IPS DF 19.7 (cell line): ENCODE data around the gene CSF2.

ENCODE experiments used
- DNase-seq: peaks from one replicate; pipeline ENCODE4 v3.0.0-alpha.2; 2013; ENCODE audit warnings: low read depth, low spot score

Gene CSF2

DNA sequence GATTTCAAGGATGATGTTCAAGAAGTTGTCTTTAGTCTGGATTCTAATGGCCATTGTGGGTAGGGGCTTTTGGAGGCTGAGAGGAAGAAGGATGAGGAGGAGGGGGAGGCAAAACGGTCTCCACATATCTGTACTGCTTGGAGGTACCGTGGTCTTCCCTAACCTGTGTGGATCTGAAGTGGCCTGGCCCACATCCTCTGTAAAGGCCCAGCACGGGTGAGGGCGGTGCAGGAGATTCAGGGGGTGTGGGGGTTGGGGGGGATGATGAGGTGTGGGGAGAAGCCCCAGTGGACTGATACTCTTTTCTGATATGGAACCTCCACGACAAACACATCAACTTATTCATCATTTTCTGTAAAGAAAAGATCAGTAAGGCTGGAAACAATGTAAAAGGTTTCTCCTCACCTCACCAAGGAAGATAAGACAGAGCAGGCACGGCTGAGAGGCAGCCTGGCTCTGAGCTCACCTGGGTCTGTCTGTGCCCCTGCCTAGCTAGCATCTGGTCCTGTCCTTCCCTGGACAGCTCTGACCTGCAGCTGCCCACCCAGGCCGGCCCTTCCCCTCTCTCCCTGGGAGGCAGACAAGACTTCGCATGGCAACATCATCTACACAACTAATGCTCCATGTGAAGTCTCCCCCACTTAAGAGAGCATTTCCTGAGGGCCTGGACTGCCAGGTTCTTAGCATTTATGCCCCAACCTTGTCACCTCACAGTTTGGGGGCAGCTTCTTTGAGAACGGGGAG, 18.7 kb upstream of the CSF2 start:
- no peak for DNase-seq

DNA sequence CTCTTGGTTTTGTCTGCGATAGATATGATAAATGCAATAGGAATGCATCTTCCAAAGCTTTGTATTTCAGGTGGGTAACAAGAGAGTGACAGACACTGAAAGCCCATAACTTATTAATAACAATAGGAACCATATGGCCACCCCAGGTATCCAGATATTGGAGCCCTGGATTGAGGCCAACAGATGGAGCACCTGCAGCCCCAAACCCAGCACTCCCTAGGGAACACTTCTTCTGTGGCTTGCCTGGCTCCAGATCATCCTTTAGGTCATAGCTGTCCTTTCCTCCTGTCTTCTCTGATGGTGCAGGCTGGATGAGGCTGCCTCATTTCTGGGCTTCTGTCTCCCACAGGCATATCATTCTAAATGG, 18.2 kb upstream of the CSF2 start:
- no peak for DNase-seq

DNA sequence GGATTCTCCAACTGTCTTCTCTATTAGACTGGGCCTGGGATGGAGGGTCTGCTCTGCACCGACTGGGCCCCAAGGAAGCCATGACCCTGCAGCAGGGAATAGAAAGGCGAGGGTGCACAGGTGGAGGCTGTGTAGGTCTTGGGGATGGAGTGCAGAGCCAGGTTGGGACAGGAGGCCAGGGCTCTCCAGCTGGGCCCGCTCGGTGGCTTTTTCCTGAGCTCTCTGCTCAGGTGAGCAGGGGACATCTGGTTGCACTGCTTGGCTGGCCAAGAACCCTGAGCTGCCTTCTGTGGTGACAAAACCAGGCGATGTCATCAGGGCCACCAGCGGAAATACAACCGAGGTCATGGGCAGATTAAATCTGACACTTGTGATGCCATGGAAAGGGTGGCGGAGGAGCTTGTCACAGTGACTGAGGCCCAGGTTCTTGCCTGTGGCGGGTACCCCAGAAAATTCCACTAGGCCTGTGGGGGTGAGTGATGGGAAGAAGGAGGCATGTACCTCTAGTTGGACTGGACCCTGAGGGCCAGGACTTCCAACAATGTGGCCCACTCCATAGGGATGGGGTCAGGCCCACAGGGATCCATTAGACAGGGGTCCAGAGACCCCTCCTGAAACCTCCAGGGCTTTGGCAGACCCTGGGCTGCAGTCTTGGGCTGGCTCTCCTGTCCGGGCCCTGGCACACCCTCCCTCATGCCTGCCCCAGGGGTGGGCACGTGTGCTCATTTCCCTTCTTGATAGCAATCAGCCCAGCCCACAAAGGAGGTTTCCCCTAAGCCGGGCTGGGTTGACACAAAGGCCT, 17.6 kb upstream of the CSF2 start:
- no peak for DNase-seq

DNA sequence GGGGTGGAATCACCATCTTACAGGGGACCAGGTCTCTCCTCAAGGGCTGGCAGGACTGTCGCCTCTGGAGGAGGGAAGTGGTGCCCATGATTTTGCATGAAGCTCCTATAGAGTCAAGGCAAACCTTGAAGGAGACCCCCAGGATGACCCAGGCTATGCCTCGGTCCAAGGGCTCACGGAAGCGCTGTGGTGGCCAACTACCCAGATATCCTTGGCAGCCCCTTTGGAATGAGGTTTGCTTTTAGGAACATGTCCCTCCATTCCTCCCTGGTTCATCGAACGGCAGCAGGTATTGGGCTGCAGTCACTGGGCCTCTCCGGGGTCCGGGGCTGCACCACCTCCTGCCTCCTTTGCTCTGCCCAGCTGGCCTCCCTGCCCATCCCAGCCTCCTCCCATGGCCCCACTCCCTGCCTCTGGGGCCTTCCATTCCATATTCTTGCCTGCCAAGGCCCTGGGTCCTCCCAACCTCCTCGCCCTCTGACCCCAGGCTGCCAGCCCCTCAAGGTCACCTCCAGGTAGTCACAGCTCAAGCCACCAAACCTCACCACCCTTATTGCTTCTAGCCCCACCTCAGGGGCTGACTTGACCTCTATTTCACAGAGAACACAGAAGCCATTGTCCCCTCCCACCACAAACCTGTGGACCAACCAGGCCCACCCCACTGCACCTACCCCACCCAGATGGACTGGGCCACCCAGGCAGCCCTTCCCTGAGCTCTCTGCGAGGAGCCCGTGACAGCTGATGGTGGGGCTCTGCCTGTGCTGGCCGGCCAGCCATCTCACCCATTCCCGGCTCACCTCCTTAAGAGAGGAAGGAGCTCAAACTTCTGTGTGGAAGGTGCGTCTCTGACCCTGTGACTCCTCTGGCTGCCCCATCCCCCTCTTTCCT, 16.7 kb upstream of the CSF2 start:
- DNase-seq, result no peak

DNA sequence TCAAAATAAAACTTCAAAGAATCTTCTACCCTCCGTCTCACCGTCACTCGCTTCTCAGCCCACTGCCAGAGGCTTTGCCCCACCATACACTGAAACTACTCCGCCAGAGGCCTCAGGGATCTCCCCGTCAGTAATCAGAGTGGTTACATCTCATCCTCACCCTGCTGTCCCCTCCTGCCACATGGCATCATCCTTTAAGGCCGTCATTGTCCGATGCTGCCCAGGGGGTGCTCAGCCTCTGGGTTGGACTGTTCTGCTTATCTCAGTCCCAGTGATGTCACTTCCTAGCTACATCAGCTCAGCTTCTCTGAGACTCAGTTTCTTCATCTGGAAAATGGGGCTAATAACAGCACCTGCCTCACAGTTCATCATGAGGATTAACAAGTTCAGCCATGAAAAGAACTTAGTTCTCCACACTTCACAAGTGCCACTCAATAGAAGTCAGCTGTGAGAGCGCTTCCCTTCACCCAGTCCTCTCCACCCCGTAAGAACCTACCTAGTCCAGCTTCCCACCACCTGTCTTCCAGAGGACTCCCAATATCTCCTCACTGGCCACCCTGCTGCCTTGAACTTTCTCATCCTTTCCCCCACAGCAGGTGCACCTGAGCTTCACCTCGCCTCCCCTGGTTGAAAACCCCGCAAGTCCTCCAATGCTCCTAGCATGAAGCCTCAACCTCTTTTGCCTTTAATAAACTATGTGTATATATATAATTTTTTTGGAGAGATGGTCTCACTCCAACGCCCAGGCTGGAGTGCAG, 15.9 kb upstream of the CSF2 start:
- no peak for DNase-seq

DNA sequence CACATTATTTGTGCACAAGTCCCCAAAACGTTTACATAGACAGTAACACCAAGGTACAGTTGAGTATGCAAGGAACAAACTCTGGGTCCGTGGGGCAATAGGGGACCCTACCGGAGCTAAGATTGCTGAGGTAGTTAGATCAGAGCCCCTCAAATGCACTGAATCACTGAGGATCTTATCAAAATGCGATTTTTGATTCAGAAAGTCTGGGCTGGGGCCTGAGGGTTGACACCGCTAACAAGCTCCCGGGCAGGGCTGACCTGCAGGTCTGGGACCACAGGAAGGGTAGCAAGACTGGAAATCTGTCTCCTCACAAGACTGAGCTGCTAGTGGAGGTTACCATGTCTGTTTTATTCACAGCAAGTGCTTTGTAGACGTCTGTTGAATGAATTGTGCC, 14.9 kb upstream of the CSF2 start:
- no peak for DNase-seq

DNA sequence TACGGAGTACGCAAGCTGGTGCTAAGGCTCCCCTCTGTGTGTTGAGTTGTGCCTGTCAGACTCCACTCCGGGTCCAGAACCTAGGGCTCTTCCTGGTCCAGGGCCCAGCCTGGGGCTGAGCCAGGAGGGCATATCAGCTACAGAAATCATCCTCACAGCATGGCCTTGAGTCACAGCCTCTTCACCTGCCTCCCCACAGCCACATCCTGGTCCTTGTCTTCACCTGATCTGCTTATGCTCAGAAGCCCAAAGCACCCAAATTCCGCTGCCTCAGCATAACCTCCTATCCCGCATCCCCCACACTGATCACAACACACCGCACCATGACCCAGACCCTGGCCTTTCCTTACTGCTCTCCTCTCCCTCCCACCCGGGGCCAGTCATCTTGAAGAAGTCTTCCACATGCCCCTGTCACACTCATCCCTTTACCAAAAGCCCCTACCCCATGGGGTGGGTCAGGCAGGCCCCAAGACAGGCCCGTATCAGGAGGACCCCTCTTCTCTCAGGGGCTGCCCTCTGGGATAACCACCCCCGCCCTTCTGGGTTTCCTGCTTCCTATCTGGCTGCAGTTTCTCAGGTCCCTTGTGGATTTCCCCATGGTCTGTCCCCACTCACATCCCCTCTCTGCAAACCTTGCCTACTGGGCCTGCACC, 14.4 kb upstream of the CSF2 start:
- no peak for DNase-seq

DNA sequence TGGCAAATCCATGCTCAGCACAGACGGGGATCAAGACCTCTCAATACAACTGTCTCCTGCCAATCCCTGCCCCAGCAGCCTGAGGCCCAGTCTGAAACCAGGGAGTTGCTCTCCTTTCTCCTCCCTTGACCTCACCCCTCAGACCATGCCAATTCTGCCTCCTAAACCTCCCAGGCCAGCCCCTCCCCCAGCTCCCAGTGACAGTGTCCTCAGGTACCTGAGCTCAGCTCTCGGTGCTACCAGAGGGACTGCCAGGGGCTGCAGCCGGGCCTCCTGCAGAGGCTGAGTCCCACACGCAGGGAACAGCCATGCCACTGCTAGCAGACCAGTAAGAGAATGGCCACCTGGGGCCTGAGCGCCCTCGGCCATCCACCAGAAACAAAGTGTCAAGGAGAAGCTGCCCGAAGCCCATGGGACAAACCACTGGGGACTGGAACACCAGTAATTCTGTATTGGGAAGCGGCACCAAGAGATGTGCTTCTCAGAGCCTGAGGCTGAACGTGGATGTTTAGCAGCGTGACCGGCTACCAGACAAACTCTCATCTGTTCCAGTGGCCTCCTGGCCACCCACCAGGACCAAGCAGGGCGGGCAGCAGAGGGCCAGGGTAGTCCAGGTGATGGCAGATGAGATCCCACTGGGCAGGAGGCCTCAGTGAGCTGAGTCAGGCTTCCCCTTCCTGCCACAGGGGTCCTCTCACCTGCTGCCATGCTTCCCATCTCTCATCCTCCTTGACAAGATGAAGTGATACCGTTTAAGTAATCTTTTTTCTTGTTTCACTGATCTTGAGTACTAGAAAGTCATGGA, 13.7 kb upstream of the CSF2 start:
- DNase-seq, result no peak

DNA sequence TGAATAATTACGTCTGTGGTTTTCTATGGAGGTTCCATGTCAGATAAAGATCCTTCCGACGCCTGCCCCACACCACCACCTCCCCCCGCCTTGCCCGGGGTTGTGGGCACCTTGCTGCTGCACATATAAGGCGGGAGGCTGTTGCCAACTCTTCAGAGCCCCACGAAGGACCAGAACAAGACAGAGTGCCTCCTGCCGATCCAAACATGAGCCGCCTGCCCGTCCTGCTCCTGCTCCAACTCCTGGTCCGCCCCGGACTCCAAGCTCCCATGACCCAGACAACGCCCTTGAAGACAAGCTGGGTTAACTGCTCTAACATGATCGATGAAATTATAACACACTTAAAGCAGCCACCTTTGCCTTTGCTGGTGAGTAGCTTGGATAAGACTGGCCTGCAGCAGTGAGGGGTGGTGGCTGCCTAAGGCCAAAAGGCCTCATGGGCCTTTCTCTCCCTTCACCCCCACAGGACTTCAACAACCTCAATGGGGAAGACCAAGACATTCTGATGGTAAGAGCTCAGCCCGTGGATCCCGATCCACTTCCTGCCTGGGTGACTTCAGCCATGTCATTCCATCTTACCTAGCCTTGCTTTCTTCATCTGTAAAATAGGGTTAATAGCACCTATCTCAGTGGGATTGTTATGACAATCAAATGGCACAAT, 13.0 kb upstream of the CSF2 start, which contains the start of gene IL3:
Gene IL3, plus strand, starts transcription at position 155 of the 661 bp plus-strand sequence. Its CDS starts 52 bp downstream, at position 207.
- DNase-seq, result no peak

DNA sequence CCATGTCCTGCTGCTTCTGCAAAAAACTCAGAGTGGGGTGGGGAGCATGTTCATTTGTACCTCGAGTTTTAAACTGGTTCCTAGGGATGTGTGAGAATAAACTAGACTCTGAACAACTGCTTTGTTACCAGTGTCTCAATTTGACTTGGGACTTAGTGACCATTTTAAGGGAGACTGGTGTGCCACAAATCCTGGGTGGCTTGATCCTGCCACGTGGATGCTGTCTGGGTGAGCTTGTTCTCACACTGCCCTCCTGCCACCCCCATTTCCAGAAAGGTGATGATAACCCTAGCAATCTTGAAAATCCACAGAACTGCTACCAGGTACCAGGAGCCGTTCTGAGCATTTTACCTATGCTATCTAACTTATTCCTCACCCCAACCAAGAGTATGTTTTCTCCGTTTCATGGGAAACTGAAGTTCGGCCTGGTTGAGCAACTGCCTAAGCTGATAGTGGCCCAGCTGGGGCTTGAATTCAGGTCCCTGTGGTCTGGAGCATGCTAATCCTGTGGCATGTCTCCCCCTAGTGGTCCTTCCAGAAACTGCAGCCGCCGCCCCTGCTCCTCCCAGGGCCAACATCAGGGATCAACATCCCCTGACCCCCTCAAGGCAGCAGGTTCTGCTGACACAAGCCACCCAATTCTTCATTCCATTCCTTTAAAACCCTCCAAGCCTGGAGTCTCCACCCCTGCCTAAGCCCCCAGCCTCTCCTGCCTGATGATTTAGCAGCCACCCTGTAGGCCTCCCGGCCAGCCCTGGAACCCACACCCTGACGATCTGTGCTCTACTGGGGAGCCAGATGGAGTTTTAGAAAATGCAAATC, 10.3 kb upstream of the CSF2 start:
- no peak for DNase-seq

DNA sequence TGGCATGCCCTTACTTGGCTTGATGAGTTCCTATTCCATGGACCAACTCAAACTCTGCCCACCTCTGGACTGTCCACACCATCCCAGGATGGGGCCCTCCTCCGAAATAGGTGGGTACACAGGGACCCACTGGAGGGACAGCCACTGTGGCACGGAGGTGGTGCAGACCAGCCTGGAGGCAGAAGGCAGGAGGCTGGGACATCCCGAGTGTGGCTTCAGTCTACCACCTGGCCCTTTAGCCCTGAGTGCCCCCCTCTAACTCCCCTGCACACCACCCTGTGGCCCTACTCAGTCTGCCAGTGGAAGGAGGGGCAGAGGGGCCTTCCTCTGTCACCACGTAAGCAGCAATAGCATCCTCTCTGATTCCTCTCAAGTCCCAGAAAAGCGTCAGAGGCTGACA, 9.4 kb upstream of the CSF2 start:
- DNase-seq, result no peak

DNA sequence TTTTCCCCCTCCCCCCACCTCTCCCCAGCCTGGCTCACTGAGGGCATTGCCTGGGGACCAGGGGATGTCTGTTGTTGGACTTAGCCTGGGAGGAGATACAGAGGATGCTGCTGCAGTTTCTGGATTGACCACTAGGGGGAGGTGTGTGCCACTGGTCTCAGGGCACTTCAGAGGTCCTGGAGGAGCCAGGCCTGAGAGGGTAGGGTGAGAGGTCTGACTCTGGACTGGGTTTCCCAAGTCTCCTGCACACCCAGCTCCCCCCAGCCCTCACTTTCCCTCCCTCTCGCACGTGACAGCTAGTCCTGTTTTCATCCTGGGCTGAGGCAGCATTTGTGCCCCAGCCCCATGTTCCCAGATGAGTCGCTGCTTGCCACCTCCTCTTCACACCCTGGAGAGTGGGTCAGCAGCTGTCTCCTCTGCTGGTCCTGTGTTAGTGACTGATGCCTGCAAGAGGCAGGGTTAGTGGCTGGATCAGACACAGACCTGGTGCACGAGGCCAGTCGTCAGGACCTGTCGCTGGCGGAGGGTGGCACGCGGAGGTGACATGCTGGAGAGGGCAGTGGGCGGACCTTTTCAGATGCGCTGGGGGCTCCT, 8.8 kb upstream of the CSF2 start:
- DNase-seq, result peak; percentile 50

DNA sequence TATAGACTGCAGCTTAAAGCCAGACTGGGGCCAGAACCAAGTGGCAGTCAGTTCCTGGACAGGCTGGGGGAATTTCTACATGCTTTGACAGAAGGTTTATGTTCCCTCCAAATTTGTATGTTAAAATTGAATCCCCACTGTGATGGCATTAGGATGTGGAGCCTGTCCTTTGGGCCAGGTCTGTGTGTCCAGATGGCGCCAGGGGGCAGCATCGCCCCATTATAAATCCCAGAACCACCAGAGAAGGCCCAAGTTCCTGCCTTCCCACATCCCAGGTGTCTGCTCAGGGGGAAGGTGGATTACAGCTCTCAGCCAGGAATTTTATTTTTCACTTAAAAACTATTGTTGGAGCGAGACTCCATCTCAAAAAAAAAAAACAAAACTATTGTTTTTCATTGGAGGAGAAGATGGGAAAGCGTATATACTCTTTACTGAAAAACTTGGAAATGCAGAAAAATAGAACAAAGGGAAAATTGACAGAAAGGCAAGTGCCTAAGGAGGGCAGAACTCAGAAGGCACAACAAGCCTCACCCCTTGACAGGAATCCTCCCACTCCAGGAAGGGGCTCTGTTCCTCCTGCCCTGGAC, 8.1 kb upstream of the CSF2 start:
- DNase-seq, result no peak

DNA sequence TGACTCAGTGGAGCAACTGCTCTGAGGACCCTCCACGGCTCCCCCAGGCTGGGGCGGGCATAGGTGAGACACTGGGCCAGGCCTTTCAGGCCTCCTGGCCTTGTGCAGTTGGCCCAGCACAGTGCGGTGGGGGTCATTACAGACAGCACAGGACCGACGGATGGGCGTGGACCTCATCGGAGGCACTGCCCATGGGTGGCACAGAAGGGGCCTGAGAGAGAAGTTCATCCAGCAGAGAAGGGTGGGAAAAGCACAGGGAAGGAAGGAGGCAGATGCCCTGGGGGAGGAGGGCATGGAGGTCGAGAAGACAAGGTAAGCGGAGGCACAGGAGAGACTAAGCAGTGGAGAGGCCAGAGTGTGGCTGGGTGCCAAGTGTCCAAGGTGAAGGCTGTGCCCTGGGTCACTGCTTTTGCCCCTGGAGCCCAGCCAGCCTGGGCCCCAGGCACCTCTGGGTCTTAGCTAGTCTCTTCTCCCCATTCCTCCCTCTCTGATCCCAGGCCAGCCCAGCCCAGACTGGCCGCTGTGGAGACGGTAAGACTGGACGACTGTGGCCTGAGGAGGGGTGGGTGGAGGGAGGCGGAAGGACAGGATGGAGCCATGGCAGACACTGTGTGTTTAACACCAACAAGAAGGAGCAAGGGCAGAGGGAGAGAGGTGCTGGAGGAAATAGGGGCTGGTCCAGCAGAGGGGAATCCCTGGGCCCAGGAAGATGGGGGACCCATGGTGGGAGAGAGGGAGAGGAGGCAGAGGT, 7.5 kb upstream of the CSF2 start:
- DNase-seq, result no peak

DNA sequence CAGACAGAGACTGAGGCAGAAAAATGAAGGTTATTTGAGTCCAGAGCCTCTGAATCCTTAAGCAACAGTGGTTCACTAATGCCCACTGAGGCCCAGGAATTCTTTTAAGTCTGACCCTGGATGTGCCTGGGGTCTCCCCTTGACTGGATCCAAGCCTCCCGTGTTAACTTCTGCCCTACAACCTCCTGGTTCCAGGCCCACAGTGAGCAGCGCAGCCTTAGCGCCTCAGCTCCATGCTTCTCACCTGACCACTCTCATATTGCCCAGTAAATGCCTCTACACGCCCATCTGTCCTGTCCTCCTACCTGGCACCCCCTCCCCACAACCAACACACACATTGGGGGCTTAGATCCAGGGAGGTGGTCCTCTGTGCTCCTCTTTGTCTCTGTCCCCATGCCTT, 6.7 kb upstream of the CSF2 start:
- DNase-seq, result no peak

DNA sequence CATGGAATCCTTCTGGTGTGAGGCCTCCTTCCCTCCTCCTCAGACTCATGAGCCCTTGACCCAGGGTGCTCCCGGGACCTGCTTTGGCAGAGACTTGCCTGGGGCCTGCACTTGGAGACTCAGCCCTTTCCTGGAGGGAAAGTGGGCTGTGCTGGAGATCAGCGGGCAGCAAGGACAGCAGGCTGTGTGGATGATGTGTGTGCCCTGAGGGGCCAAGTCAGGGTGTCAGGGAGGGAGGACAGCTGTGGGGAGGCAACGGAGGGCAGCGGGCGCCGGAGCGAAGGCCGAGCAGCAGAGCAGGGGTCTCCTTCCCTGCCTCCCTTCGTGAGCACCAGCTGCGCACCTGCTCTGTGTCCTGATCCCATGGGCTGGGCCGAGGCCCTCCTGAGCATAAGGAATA, 6.1 kb upstream of the CSF2 start:
- no peak for DNase-seq
